Keratinocyte (primary cell): ENCODE measurements around the gene LCT. TPM values are rescaled to one million over a fixed set of nuclear protein-coding genes. Genes with fewer than 3 reads are reported as not detected.

Experiments
- DNase-seq: peaks from one replicate; pipeline ENCODE4 v3.0.0-alpha.2; 2011; ENCODE audit warnings: low read depth, missing footprints, low spot score
- FAIRE-seq: peaks from 2 replicates; lab custom pipeline; 2011; peaks lifted over from hg19 to GRCh38; lab: Jason Lieb, UNC
- H2AFZ ChIP-seq: 2 replicates; pipeline ENCODE4 v1.6.0; 2012; ENCODE audit warnings: low read length, control low read depth, inconsistent platforms; ENCODE audit not compliant: control insufficient read depth
- H3K27ac ChIP-seq: 2 replicates; pipeline ENCODE4 v1.5.1; 2011; ENCODE audit warnings: low read length; ENCODE audit not compliant: control insufficient read depth, insufficient read depth
- H3K27me3 ChIP-seq: 3 replicates; pipeline ENCODE4 v1.6.0; 2011; ENCODE audit warnings: low read length; ENCODE audit not compliant: control insufficient read depth, insufficient read depth; ENCODE audit errors: extremely low read depth
- H3K36me3 ChIP-seq, 2 experiments: 2 replicates in 1 of 2; 3 replicates in 1 of 2; pipeline ENCODE4 v1.5.1; 2011; ENCODE audit warnings: low read length in 2 of 2, mild to moderate bottlenecking in 1 of 2; ENCODE audit not compliant: control insufficient read depth in 2 of 2, insufficient read depth in 2 of 2; ENCODE audit errors: extremely low read depth in 1 of 2
- H3K4me1 ChIP-seq: 3 replicates; pipeline ENCODE4 v1.5.1; 2011; ENCODE audit warnings: low read length; ENCODE audit not compliant: control insufficient read depth, insufficient read depth; ENCODE audit errors: extremely low read depth
- H3K4me2 ChIP-seq: 3 replicates; pipeline ENCODE4 v1.6.0; 2011; ENCODE audit warnings: low read depth, low read length; ENCODE audit not compliant: control insufficient read depth, insufficient read depth; ENCODE audit errors: extremely low read depth
- H3K4me3 ChIP-seq, 3 experiments: fragments of 200-600 bp in 1 of 3; sonication (generic) in 1 of 3; 2 replicates in 2 of 3; 3 replicates in 1 of 3; pipeline ENCODE4 v1.5.1; 2011 to 2016; ENCODE audit warnings: low read length in 3 of 3, mild to moderate bottlenecking in 3 of 3, control low read depth in 2 of 3, inconsistent platforms in 1 of 3, low read depth in 1 of 3, mixed read lengths in 1 of 3, mixed run types in 1 of 3, moderate library complexity in 1 of 3; ENCODE audit not compliant: control insufficient read depth in 2 of 3, insufficient read depth in 2 of 3; ENCODE audit errors: extremely low read depth in 1 of 3
- H3K79me2 ChIP-seq: 2 replicates; pipeline ENCODE4 v1.6.0; 2012; ENCODE audit warnings: low read length; ENCODE audit not compliant: control insufficient read depth, insufficient read depth
- H3K9ac ChIP-seq: 3 replicates; pipeline ENCODE4 v1.6.0; 2011; ENCODE audit warnings: low read length; ENCODE audit not compliant: control insufficient read depth, insufficient read depth; ENCODE audit errors: extremely low read depth
- H3K9me1 ChIP-seq: 3 replicates; pipeline ENCODE4 v1.6.0; 2011; ENCODE audit warnings: low read length; ENCODE audit not compliant: control insufficient read depth, insufficient read depth; ENCODE audit errors: extremely low read depth
- H3K9me3 ChIP-seq: 2 replicates; pipeline ENCODE4 v1.5.1; 2012; ENCODE audit warnings: low read depth, low read length; ENCODE audit not compliant: control insufficient read depth
- H4K20me1 ChIP-seq: 3 replicates; pipeline ENCODE4 v1.6.0; 2011; ENCODE audit warnings: low read length; ENCODE audit not compliant: control insufficient read depth, insufficient read depth; ENCODE audit errors: extremely low read depth
- EZH2 ChIP-seq: IDR thresholded peaks from one replicate; pipeline ENCODE4 v1.6.1; 2012; ENCODE audit warnings: inconsistent platforms, mild to moderate bottlenecking, low read length, moderate library complexity
- dilution Hi-C: fragments of 300-500 bp; cut with MboI; formaldehyde crosslinking; loops from one replicate; pipeline ENCODE4 v1.7.0; 2020; ENCODE audit warnings: low sequenced_read_pairs; ENCODE audit not compliant: extremely low pct_ligation_motif_present
- polyA plus RNA-seq, 5 experiments: library from polyadenylated mRNA; depleted of rRNA in 3 of 5; stranded (reverse) in 3 of 5; stranded (forward) in 1 of 5; unstranded in 1 of 5; fragments of >200 nt; gene quantifications; 1 replicate in 1 of 5; 2 replicates in 3 of 5; 3 replicates in 1 of 5; pipeline versions ENCODE4 v1.2.1 to v1.2.3, GENCODE V29; 2011 to 2012; ENCODE audit warnings: missing spikeins in 2 of 5, low read depth in 1 of 5, low replicate concordance in 1 of 5
- TF ChIP-seq, protein P1 (sequence below), 3 experiments: IDR thresholded peaks in 1 of 3; conservative IDR thresholded peaks in 1 of 3; optimal IDR thresholded peaks in 1 of 3; 2 replicates in 2 of 3; 3 replicates in 1 of 3; pipeline versions ENCODE3 to v1.5.1; 2011; ENCODE audit warnings: low read length in 3 of 3, mild to moderate bottlenecking in 3 of 3, moderate library complexity in 2 of 3, control low read depth in 1 of 3, inconsistent platforms in 1 of 3; ENCODE audit not compliant: insufficient read depth in 2 of 3; ENCODE audit errors: extremely low read depth in 1 of 3

Gene LCT
- polyA plus RNA-seq, 1 donor (not counting 4 experiments of a cell fraction or from before 2014, with no cell fraction given) = 0.01 TPM

DNA sequence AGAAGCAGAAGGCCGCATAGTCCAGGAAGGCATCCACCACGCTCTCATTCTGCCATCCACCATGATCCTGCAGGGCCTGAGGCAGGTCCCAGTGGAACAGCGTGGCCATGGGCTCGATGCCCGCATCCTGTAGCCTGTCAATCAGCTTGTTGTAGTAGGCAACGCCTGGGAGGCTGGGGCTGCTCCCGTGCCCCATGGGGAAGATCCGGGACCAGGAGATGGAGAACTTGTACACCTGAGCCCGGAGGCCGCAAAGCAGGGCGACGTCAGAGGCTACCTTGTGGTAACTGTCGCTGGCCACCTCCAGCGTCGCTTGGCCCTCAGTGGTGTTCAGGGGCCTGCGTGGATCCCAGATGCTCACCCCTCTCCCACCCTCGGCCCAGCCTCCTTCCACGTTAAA, 19.5 kb downstream of the LCT start:
- Histone ChIP-seq H2AFZ (no peak overlapping the region), H3K27ac (no peak overlapping the region), H3K27me3 (no peaks in the 10 kb centered on the region), H3K9ac (no peak overlapping the region), H3K79me2 (no peaks in the 10 kb centered on the region), H3K4me2 (no peak overlapping the region), H3K9me3 (no peaks in the 10 kb centered on the region), H3K4me1 (no peaks in the 10 kb centered on the region), H3K36me3 (no peaks in the 10 kb centered on the region), H3K9me1 (no peaks in the 10 kb centered on the region), H3K4me3 (no peak overlapping the region), H4K20me1 (no peaks in the 10 kb centered on the region)
- FAIRE-seq (no peak), DNase-seq (no peak)
- TF ChIP-seq, protein P1, sequence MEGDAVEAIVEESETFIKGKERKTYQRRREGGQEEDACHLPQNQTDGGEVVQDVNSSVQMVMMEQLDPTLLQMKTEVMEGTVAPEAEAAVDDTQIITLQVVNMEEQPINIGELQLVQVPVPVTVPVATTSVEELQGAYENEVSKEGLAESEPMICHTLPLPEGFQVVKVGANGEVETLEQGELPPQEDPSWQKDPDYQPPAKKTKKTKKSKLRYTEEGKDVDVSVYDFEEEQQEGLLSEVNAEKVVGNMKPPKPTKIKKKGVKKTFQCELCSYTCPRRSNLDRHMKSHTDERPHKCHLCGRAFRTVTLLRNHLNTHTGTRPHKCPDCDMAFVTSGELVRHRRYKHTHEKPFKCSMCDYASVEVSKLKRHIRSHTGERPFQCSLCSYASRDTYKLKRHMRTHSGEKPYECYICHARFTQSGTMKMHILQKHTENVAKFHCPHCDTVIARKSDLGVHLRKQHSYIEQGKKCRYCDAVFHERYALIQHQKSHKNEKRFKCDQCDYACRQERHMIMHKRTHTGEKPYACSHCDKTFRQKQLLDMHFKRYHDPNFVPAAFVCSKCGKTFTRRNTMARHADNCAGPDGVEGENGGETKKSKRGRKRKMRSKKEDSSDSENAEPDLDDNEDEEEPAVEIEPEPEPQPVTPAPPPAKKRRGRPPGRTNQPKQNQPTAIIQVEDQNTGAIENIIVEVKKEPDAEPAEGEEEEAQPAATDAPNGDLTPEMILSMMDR (optimal IDR thresholded peaks at IDR 0.05 in 1 of 3, IDR thresholded peaks at IDR 0.05 in 1 of 3, conservative IDR thresholded peaks at IDR 0.05 in 1 of 3; ENCODE audit: extremely low read depth in 1 of 3, insufficient read depth in 2 of 3, low read length in 3 of 3) = no peak
- no peak for TF ChIP-seq EZH2
- dilution Hi-C loops = no loop called here

DNA sequence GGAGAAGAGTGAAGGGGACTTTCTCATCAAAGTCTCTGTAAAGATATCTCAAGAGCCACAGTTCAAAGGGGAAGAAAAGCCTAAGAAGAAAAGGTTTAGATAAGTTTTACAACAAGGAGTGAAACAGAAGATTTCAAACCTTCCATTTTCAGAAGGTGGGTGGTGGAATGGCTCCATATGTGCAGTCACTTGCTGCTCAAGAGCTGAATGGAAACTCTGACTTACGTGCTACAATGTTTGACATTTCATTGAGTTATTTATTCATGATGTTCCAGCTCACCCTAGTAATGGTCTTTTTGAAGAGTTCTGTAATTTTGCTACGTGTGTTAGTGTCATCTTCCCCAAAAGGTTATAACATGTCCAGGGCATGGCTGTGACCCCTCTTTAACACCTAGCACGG, 21.7 kb downstream of the LCT start:
- H3K4me3 ChIP-seq = no peak overlapping the region
- no peak for TF ChIP-seq EZH2
- TF ChIP-seq, protein P1 (optimal IDR thresholded peaks at IDR 0.05 in 1 of 3, IDR thresholded peaks at IDR 0.05 in 1 of 3, conservative IDR thresholded peaks at IDR 0.05 in 1 of 3; ENCODE audit: extremely low read depth in 1 of 3, insufficient read depth in 2 of 3, low read length in 3 of 3) = no peak
- no peak overlapping the region for H2AFZ ChIP-seq
- DNase-seq (no peak), FAIRE-seq (no peak)
- no peaks in the 10 kb centered on the region for H3K27me3 ChIP-seq
- no peaks in the 10 kb centered on the region for H3K9me1 ChIP-seq
- no peaks in the 10 kb centered on the region for H4K20me1 ChIP-seq
- no peak overlapping the region for H3K27ac ChIP-seq
- no peaks in the 10 kb centered on the region for H3K9me3 ChIP-seq
- H3K9ac ChIP-seq = no peak overlapping the region
- no peak overlapping the region for H3K4me2 ChIP-seq
- H3K4me1 ChIP-seq = no peaks in the 10 kb centered on the region
- no peaks in the 10 kb centered on the region for H3K79me2 ChIP-seq
- dilution Hi-C loops = no loop called here
- no peaks in the 10 kb centered on the region for H3K36me3 ChIP-seq
